Cardiac muscle cell (in vitro differentiated cells and primary cell): ENCODE results near the gene SGK1. TPM values are rescaled to one million over a fixed set of nuclear protein-coding genes. Genes with fewer than 3 reads are reported as not detected.

Experiments
- DNase-seq, 2 donors: peaks; one replicate each; pipeline versions ENCODE4 v3.0.0 to v3.0.0-alpha.2; 2010 to 2017; ENCODE audit warnings: low read depth in 1 of 2, low spot score in 1 of 2
- H3K27ac ChIP-seq: fragments of 200-600 bp; sonication (generic); 2 replicates; pipeline ENCODE4 v1.5.1; 2016
- H3K27me3 ChIP-seq: fragments of 200-600 bp; sonication (generic); 2 replicates; pipeline ENCODE4 v1.6.0; 2016; ENCODE audit warnings: control low read depth
- H3K36me3 ChIP-seq: fragments of 200-600 bp; sonication (generic); 2 replicates; pipeline ENCODE4 v1.5.1; 2016; ENCODE audit warnings: control low read depth
- H3K4me1 ChIP-seq: fragments of 200-600 bp; sonication (generic); 2 replicates; pipeline ENCODE4 v1.8.1; 2017; ENCODE audit warnings: low read depth, mild to moderate bottlenecking, mixed run types
- H3K4me3 ChIP-seq: fragments of 200-600 bp; sonication (generic); 2 replicates; pipeline ENCODE4 v1.5.1; 2016; ENCODE audit warnings: mild to moderate bottlenecking
- H3K9me3 ChIP-seq: fragments of 200-600 bp; sonication (generic); 2 replicates; pipeline ENCODE4 v1.5.1; 2017; ENCODE audit warnings: low read depth, mild to moderate bottlenecking, control low read depth
- CTCF ChIP-seq: IDR thresholded peaks from 2 replicates; pipeline ENCODE4 v1.5.1; 2012; ENCODE audit warnings: low read depth, mild to moderate bottlenecking, low read length
- polyA plus RNA-seq: library from polyadenylated mRNA; unstranded; fragments of >200 nt; fragmentation: Nextera tagmentation; extraction: Ambion mirVana; gene quantifications from 2 replicates; pipeline ENCODE4 v1.2.1, GENCODE V29; 2016
- total RNA-seq: library from RNA; depleted of rRNA; stranded (reverse); fragments of >200 nt; gene quantifications from 2 replicates; pipeline ENCODE4 v1.2.3, GENCODE V29; 2016

Gene SGK1
- total and polyA plus RNA-seq, 2 experiments from 2014 or later, result 5.3 to 7.7 TPM

GRCh38 chr6:134245706-134246105, 72.2 kb downstream of the SGK1 start:
- no peaks in the 10 kb centered on the region for H3K4me1 ChIP-seq
- no peaks in the 10 kb centered on the region for H3K27me3 ChIP-seq
- no peak for DNase-seq
- H3K4me3 ChIP-seq, result no peak overlapping the region
- no peaks in the 10 kb centered on the region for H3K36me3 ChIP-seq
- no peak for TF ChIP-seq CTCF
- H3K9me3 ChIP-seq, result no peaks in the 10 kb centered on the region
- no peak overlapping the region for H3K27ac ChIP-seq

- Histone ChIP-seq H3K4me1 (no peaks in the 10 kb centered on the region), H3K36me3 (no peaks in the 10 kb centered on the region), H3K4me3 (no peak overlapping the region), H3K27ac (no peak overlapping the region), H3K27me3 (no peaks in the 10 kb centered on the region), H3K9me3 (no peaks in the 10 kb centered on the region)
- DNase-seq, result peak in 1 of 2 donors; percentile 88
- no peak for TF ChIP-seq CTCF
Observed at GRCh38 chr6:134245041-134245440, 72.9 kb downstream of the SGK1 start.

GRCh38 chr6:134240665-134241431, 77.1 kb downstream of the SGK1 start:
- H3K4me3 ChIP-seq, result no peak overlapping the region
- H3K36me3 ChIP-seq, result no peaks in the 10 kb centered on the region
- H3K27me3 ChIP-seq, result no peaks in the 10 kb centered on the region
- no peaks in the 10 kb centered on the region for H3K9me3 ChIP-seq
- H3K27ac ChIP-seq, result no peak overlapping the region
- no peak for TF ChIP-seq CTCF
- DNase-seq, result no peak
- H3K4me1 ChIP-seq, result no peaks in the 10 kb centered on the region

DNA sequence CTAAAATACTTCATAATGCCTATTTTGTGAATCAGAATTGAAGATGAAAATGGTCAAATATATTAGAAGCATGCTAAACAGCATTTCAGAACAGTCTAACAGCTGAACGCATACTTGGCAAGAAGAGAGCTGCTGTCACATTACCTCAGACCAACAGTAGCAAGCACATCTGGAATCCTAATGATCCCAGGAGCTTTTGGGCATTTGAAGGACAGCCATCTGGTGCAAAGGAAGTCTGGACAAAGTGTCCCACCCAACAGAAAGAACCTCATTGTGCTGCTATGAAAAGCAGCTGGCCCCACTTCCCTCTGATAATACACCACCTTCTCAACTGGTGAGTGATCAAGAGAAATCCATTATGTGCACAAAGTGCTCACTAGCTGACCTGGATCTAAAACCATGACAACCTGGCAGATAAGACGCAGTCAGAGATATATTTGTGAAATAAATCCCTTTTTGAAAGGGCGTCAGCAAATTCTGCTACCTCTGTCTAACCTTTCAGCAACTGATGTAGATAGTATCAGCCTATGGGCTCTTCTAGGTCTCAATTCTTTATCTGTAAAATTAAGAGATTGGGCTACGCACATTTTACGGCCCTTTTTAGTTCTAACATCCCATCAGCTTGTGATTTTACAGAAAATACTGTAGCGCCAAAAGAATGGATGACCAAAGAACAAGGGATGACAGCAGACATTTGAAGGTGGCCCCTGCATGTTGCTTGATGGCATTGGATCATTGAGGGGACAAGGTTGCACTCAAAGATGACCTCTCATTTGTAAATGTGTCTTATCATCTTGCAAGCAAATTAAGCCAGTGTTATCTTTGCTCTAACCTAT, 78.7 kb downstream of the SGK1 start:
- H3K4me1 ChIP-seq, result no peaks in the 10 kb centered on the region
- no peaks in the 10 kb centered on the region for H3K36me3 ChIP-seq
- peak in 1 of 2 donors; percentile 25 for DNase-seq
- no peaks in the 10 kb centered on the region for H3K27me3 ChIP-seq
- no peaks in the 10 kb centered on the region for H3K9me3 ChIP-seq
- no peak for TF ChIP-seq CTCF
- H3K27ac ChIP-seq, result no peak overlapping the region
- H3K4me3 ChIP-seq, result no peak overlapping the region

DNA sequence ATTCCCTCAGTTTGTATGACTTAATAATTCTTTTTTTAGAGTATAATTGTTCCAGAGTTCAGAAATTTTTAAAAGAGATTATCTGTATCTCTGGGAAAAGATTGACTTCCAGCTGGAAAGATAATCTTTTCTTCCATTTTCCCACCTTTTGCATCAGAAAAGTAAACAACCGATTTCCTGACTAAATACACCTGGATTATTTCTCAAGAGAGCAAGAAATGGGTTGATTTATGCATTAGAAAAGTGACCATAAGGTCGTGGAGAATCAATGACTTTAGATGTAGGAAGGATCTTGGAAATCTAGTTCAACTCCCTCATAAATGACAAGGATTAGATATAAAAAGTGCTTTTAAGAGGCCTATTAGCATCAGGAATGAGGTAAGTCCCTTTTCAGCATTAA, 79.9 kb downstream of the SGK1 start:
- Histone ChIP-seq H3K27me3 (no peaks in the 10 kb centered on the region), H3K36me3 (no peaks in the 10 kb centered on the region), H3K4me1 (no peaks in the 10 kb centered on the region), H3K9me3 (no peaks in the 10 kb centered on the region), H3K4me3 (no peak overlapping the region), H3K27ac (no peak overlapping the region)
- no peak for DNase-seq
- TF ChIP-seq CTCF, result no peak
